SH-SY5Y (cell line): Measurements from ENCODE around the gene DAGLA.

ENCODE experiments used
- GATA2 ChIP-seq: IDR thresholded peaks from 2 replicates; pipeline ENCODE4 v1.6.1; 2011; ENCODE audit warnings: mild to moderate bottlenecking, low read depth, low read length
- GATA3 ChIP-seq: IDR thresholded peaks from 2 replicates; pipeline ENCODE4 v1.6.1; 2011; ENCODE audit warnings: low read depth, mild to moderate bottlenecking, low read length, moderate library complexity

- TF ChIP-seq GATA2 (no peak), GATA3 (no peak)
Measured at GRCh38 chr11:61682906-61683675, 2.9 kb downstream of the DAGLA start.
